HG03196 (cell line): ENCODE results near the gene STK32C.
A peak's percentile ranks its signal among the peaks of the same experiment; 100 is the strongest.
"Not testable (repeated sequence)": the region's sequence is repeated elsewhere in the genome, so short reads cannot be mapped to it uniquely, and the experiment has no call there.

ENCODE experiments used
- ATAC-seq: cut with Tn5 transposase; IDR thresholded peaks from one replicate; pipeline ENCODE4 v1.9.1; 2021; ENCODE audit not compliant: unreplicated experiment

STK32C gene

DNA sequence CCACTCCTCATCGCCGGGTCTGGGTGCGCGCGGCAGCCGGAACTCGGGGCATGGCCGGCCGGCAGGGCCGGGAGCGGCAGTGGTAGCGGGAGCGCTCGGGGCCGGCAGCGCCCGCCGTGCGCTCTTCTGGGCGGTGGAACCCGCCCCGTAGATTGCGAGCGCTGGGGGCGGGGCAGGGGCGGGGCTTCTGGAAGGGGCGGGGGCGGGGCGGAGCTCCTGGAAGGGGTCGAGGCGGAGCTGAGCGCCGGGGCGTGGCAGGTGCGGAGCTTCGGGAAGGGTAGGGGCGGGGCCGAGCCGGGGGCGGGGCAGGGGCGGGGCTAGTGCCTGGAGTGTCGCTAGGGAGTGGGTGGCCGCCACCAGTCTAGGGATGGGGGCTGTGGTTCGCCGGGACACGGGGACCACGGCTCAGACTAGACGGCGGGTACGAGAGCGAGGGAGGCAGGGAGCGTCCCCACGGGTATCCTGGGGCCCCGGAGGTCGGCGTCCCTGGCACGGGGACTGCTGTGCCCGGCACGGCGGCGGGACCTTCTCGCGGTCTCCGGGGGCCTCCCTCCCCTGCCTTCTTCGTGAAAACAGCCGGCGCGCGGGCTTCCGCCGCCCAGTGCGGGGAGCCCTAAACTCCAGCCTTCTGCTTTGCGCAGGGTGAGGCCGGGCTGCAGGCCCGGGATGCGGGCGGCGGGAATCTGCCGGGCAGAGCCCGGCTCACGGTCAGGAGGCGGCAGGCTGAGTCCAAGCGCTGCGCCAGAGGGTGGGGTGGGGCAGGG lies at the start of gene STK32C:
TSS of gene STK32C (minus strand) at position 128 of the 764 bp plus-strand sequence. CDS start at position 11, 117 bp downstream.
- peak; percentile 74 for ATAC-seq

DNA sequence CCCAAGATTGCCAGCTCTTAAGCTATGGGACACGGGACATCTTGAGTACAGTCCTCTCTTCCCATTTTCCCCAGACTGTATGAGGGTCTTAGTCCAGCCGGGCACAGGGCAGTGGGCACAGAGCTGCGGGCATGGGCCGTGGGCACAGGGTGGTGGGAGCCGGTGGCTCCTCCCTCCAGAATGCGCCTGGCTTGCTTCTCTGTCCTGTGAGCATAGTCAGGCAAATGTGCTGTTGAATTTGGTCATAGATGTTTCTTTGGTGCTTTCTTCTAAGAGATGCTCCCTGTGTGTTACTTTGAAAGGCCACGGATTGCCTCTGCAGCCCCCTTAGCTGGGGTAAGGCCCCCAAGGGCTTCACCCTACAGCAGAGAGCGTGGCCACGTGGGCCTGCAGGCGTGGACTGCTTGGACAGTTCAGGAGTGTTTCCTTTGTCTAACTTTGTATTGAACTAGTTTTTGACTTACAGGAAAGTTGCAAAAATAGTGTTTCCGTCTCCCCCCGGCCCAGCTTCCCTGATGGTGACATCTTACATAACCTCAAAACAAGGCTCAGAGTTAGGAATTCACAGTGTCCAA lies 49.0 kb upstream of the STK32C start:
- ATAC-seq: no peak

DNA sequence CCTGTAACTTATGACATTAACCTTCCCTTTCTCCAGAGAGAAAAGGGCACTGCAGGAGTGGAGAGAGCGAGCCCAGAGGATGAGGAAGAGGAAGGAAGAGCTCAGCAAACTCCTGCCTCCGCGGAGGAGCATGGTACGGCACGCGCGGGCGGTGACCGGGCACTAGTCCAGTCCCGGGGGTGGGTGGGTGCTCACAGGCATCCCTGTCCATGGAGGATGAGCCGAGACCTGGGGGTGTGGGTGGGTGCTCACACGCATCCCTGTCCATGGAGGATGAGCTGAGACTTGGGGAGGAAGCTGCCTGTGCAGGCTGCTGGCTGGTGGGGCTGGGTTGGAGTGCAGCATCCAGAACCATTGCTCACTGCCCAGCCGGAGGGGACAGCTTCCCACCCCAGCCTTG lies 48.0 kb upstream of the STK32C start:
- ATAC-seq: no peak

DNA sequence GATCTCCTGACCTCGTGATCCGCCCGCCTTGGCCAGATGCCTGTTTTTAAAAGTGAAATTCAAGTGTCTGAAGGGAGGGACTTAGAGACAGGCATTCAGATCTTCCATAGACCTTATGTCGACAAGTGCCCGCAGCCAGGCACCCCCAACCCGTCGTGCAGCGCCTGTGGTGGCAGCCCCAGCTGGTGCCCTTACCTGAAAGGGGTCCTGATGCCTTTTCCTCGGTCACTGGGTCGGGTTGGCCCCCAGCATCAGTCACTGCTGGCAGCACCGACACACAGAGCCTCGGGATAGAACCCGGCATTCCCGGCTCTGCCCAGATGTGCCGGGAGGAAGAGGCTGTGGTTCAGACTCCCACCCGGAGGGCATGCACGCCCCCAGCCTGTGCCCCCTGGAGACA lies 47.5 kb upstream of the STK32C start:
- no peak for ATAC-seq

DNA sequence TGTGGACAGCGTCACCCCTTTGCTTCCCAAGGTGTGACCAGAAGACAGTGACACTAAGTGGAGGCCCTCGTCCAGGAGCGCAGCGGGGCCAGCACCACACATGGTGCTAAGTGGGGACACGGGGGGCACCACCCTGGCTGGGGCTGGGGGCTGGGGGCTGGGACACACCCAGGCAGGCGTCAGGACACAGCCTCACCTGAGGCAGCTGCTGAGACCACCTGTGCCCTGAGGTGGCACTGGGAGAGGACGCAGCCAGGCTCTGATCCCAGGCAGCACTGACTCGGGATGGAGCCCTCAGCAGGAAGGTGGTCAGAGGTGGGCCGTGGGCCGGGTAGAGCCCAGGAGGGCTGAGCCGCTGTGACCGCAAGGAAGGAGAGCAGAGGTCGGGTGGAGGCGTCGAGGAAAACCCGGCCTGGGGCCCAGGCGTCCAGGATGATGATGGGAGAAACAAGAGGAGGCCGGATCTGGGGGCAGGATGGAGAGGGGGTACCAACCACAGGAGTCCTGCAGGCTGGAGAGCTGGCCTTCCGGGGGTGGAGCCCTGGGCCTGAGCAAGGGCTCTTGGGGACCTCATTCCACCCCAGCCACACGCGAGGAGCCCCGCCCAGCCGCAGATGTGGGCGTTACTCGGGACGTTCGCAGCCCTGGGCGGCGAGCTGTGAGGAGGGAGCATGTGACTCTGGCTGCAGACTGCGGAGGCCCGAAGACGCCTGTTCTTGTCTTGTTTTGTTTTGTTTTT lies 46.8 kb upstream of the STK32C start:
- no peak for ATAC-seq

DNA sequence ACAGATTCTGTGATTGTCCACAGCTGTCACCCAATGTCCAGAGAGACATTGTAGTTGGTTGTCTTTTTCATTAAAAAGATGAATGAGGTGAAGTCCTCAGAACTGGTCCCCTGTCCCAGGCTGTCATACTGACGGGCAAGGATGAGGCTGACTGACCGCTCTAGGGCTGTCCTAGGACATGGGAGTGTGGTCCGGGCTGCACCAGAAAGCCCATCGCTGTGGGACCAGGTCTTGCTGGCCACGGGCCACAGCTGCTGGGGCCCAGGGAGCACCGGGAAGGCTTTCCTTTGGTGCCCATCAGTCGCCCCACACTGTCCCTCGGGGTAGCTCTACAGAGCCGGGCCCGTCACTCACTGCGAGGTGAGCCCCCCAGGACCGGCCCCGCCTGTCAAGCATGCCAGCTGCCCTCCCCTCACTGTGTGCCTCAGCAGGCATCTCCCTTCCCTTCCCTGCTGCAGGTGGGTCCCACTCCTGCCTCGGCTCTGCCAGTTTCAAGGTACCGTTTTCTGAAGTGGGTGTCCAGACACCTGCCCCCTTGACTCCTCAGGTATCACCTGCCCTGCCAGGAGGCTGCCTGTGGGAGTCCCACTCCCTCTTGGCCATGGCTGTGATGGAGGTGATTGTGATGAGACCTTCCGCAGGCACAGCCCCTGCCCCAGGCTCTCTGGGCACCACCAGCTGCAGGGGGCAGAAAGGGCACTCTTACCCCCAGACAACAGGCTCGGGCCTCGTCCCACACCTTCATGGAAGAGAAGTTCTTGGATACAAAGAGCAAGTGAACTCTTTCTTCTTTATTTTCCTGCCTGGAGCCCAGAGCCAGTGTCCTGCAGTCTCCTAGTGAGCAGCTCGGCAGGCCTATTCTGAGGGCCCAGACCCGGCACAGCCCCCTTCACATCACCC lies 46.0 kb upstream of the STK32C start:
- ATAC-seq: no peak

DNA sequence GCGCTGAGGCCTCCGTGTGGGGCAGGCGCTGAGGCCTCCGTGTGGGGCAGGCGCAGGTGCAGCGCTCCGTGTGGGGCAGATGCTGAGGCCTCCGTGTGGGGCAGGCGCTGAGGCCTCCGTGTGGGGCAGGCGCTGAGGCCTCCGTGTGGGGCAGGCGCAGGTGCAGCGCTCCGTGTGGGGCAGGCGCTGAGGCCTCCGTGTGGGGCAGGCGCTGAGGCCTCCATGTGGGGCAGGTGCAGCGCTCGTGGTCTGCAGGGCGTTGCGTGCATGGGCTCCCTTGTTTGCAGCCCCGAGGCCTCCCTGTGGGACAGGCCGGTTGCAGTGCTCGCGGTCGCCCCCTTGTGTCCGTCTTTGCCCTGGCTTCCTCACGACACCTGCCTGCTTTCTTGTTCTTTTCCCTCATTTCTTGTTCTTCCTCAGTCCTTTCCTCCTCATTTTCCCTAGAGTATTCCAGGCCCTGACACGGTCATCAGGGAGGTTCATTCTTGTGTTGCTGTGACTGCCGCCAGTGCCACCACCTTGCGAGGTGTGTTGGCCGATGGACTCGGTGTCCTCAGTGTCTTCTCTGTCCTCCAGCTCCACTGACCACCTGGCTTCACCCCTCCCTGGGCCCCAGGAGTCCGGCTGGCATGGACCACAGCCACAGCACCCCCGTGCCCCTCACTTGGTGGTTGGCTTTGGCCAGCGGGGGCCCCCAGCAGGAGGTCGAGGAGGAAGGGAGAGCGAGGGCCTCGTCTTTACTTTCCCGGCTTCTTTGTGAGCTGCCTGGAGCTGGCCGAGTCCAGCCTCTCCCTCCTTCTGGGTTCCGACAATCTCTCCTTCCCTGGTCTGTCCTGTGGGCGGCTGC lies 44.9 kb upstream of the STK32C start:
- not testable (repeated sequence) for ATAC-seq

DNA sequence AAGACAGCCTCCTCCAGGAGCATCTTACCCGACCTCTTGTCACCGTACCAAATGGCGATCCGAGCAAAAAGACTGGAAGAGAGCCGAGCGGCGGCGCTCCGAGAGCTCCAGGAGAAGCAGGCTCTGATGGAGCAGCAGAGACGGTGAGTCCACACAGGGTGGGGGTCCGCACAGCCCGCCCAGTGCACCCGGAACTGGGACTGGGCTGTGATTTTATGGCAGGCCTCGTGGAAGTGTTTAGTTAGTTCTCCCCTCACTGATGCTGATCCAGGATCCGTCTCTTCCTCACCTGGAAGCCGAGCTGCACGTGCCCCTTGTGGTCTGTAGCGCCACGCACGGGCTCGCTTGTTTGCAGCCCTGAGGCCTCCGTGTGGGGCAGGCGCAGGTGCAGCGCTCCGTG lies 43.9 kb upstream of the STK32C start:
- ATAC-seq: no peak

DNA sequence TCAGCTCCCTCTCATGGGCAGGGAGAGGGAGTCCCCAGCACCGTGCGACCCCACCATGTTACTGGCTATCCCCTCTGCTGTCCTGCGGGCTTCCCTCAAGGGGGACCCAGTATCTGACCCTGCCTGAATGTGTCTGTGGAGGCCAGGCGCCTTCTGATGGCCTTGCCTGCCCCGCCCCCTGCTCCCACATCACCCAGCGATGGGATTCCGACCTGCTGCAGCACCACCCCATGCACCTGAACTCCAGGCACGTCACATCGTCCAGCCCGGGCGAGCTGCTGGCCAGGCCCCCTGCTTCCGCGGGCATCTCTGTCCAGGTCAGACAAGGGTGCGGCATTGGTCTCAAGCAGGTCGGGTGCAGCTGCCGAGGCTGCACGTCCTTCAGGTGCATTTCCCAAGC lies 43.2 kb upstream of the STK32C start:
- ATAC-seq: no peak

DNA sequence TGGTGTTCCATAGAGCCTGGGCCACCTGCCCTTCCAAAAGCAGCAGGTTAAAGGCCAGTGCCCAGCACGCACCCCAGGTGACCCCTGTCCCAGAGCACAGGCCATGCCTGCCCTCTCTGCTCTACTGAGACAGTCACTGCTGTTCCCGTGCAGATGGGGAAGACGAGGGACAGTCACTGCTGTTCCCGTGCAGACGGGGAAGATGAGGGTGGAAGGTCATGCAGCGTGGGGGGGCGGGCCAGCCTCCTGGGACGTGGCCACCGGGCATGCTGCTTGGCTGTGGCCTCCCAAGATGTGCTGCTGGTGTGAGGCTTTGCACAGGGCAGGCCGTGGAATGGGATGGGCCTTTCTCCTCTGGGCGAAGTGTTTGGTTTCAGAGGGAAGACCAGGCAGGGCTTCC lies 42.6 kb upstream of the STK32C start:
- no peak for ATAC-seq

DNA sequence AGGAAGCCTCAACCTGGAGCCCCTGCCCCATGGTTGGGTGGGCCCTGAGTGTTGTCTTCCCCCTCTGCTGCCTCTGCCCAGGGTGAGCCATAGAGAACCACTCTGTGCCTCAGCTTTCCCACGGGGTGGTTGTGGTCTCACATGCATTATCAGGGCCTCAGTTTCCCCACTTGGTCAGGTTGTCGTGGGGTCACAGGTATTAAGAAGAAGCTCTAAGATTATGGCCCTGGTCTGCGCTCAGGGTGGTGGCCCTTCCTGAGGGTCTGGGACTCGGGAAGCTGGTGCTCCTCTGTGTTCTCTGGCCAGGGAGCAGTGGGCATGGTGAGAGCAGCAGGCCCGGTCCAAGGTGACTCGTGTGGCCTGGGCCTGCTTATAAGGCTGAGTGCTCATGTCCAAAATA lies 42.0 kb upstream of the STK32C start:
- ATAC-seq: no peak

DNA sequence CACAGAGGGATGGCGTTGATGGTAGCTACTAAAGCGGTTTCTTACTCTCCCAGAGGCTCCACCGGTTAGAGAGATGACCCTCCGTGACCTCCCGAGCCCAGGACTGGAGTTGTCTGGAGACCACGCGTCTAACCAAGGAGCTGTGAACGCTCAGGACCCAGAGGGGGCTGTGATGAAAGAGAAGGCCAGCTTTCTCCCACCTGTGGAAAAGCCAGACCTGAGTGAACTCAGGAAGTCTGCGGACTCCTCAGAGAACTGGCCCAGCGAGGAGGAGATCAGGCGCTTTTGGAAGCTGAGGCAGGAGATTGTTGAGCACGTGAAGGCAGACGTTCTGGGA lies 40.1 kb upstream of the STK32C start:
- no peak for ATAC-seq

DNA sequence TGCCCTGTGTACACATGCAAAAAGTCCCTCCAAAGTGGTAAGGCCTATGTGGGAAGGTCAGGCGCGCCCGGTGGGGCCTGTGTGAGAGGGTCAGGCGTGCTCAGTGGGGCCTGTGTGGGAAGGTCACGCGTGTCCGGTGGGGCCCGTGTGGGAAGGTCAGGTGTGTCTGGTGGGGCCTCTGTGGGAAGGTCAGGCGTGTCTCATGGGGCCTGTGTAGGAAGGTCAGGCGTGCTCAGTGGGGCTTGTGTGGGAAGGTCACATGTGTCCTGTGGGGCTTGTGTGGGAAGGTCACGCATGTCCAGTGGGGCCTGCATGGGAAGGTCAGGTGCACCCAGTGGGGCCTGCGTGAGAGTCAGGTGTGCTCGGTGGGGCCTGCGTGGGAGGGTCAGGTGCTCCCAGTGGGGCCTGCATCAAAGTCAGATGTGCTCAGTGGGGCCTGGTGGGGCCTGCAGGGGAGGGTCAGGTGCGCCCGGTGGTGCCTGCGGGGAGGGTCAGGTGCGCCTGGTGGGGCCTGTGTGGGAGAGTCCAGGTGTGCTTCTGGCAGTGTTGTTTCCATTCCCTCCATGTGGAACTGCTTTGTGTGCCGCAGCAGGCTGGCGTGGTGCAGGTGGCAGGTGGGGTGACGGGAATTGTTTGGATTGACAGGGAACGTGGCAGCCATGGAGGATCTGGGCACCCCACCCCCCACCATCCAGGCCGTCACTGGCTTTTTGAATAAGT lies 39.6 kb upstream of the STK32C start:
- no peak for ATAC-seq

DNA sequence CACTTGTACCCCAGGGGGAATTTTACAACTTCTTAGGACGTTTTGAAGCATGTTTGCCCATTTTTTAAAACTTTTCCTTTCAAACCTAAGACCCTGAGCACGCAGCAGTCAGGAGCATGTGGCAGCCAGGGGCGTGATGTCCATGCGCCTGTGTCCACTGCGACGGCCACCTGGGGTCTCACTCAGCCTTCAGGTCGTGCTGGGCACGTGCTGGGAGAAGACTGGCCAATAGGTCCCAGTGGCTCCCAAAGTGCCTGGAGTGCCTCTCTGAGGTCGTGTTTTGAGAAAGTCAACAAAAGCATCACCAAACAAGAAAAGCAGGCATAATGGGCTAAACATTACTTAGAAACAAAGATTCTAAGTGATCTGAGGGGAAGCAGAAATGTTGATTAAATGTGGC lies 39.1 kb upstream of the STK32C start:
- no peak for ATAC-seq

DNA sequence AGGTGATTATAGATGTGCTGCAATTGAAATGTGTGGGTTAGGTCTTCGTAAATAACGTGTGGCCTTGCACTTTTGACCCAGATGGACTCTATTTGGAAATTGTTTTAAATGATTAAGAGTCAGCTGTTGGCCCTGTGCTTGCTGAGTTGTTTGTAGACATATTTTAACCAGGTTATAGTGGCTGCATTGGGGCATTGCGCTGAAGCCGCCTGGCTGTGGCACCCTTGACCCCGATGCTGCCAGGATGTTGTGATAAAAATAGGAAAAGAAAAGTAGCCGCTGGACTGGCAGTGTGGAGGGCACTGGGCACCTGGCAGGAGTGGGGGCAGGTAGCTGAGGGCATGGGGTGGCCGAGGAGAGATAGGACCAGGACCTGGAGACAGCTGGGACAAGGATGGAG lies 37.6 kb upstream of the STK32C start:
- ATAC-seq: no peak

DNA sequence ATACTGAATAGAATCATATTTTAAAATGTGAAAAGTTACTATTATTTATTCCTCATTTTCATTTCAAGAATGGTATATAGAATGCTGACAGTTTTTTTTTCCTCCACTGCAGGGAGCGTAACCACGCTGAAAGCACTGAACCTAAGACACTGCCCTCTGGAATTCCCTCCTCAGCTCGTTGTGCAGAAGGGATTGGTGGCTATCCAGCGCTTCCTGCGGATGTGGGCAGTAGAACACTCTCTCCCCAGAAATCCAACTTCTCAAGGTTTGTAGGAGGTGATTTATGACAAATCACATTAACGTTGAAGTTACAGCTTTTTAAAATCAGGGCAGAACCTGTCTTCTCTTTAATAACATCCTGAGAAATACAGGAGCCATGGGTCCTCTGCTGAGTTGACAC lies 36.6 kb upstream of the STK32C start:
- no peak for ATAC-seq

DNA sequence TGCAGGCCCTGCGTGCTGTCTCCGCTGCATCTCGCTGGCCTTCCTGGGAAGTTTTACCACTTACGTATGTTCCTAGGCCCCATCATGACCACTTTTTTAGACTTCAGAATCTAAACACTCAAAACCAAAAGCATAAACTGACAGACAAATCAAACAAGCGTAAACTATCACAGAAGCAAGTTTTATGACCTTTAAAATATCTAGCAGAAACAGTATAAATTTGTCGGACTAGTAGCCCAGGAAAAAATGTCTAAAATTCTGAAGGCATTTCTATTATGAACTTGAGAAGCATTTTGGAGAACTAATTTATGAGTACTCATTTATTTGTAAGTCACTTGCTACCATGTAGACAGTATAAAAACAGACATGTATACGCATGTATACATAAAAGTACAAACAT lies 34.8 kb upstream of the STK32C start:
- ATAC-seq: no peak

DNA sequence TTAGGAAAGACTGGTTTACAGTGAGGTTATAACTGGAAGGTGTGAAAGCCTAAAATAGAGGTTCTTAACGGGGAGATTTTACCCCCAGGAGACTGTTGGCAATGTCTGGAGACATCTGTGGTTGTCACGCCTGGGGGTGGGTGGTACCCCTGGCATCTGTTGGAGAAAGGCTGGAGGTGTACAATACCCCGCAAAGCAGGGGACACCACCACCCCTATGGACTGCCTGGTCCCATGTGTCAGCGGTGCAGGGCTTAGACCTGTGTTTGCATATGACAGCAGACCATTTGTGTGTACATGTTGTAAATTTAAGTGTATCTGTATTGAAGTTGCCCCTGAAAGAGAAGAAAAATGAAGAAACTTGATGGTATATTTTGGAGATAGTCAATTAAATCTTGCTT lies 34.0 kb upstream of the STK32C start:
- ATAC-seq: no peak

DNA sequence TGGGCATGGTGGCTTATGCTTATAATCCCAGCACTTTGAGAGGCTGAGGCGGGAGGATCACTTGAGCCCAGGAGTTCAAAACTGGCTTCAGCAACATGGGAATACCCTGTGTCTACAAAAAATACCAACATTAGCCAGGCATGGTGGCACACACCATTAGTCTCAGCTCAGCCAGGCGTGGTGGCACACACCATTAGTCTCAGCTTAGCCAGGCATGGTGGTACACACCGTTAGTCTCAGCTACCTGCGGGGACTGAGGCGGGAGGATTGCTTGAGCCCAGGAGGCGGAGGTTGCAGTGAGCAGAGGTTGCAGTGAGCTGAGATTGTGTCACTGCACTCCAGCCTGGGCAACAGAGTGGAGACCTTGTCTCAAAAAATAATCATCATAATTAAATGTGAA lies 33.3 kb upstream of the STK32C start:
- ATAC-seq: no peak

DNA sequence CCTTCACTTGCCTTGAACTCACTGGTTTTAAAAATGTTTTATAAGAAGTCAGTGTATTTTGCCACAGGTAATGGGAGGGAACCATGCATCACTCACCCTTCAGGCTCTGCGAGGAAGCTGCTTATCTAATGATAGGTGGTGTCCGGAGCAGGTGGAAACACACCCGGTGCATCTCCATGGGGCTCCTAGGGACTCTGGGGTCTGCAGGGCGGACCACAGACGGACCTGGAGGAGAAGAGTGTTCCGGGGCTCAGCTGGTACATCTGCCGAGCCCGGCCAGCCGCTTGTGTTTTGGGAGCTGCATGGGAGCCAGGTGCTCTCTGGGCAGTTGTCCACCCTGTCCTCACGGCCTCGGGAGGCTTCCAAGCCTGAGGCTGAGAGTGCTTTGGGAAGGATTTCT lies 31.5 kb upstream of the STK32C start:
- ATAC-seq: no peak
